GM18519 (cell line): ENCODE data around the gene SCT.

ENCODE experiments used
- ATAC-seq: cut with Tn5 transposase; IDR thresholded peaks from one replicate; pipeline ENCODE4 v1.9.1; 2021; ENCODE audit warnings: mild to moderate bottlenecking, moderate library complexity; ENCODE audit not compliant: unreplicated experiment, low FRiP score

SCT gene

GRCh38 chr11:645536-645935 is 18.6 kb upstream of the SCT start:
- ATAC-seq, result no peak

GRCh38 chr11:643849-644738 is 17.1 kb upstream of the SCT start:
- no peak for ATAC-seq

GRCh38 chr11:643366-643765 is 16.4 kb upstream of the SCT start:
- no peak for ATAC-seq

GRCh38 chr11:641806-642370 is 14.9 kb upstream of the SCT start:
- no peak for ATAC-seq

GRCh38 chr11:640021-640706 is 13.2 kb upstream of the SCT start:
- no peak for ATAC-seq

GRCh38 chr11:639332-639955 is 12.5 kb upstream of the SCT start:
- no peak for ATAC-seq

- no peak for ATAC-seq
Measured at GRCh38 chr11:638631-639331, 11.8 kb upstream of the SCT start.

GRCh38 chr11:637593-638521 is 10.9 kb upstream of the SCT start:
- no peak for ATAC-seq

- no peak for ATAC-seq
Measured at GRCh38 chr11:637333-637592, 10.3 kb upstream of the SCT start.

GRCh38 chr11:636511-637332 is 9.7 kb upstream of the SCT start, which contains the start of gene DRD4:
Gene DRD4, plus strand, starts transcription at chr11:637269. Its CDS starts 36 bp downstream, at chr11:637305.
- ATAC-seq, result no peak

GRCh38 chr11:635945-636510 is 9.0 kb upstream of the SCT start:
- no peak for ATAC-seq

- no peak for ATAC-seq
Measured at GRCh38 chr11:630871-631270, 3.9 kb upstream of the SCT start.

- no peak for ATAC-seq
Measured at GRCh38 chr11:629237-629583, 2.2 kb upstream of the SCT start.

GRCh38 chr11:628056-628455 is 1.1 kb upstream of the SCT start:
- ATAC-seq, result no peak

- ATAC-seq, result no peak
Measured at GRCh38 chr11:627308-627576, 261 bp upstream of the SCT start.

- ATAC-seq, result no peak
Measured at GRCh38 chr11:625636-626268, 1.2 kb downstream of the SCT start.

GRCh38 chr11:624705-625635 is 2.0 kb downstream of the SCT start, which contains the start of gene CDHR5:
Gene CDHR5, minus strand, starts transcription at chr11:624955. Its CDS starts 53 bp downstream, at chr11:624902.
- ATAC-seq, result no peak
